ENCODE data around the gene CD200R1. TPM values are rescaled to one million over a fixed set of nuclear protein-coding genes. Genes with fewer than 3 reads are reported as not detected.

Gene CD200R1
- total and polyA plus RNA-seq, 2 donors (not counting 1 experiment from before 2014, with no cell fraction given): 0.17 to 1.1 TPM

- Histone ChIP-seq H3K27me3 (ENCODE audit: control insufficient read depth, insufficient read depth, low read length) (no peaks in the 10 kb centered on the region), H3K4me1 (ENCODE audit: control insufficient read depth, extremely low read depth, insufficient read depth, low read length) (peaks cover 5% of the 10 kb centered on the region)
These were observed 2.0 kb upstream of the CD200R1 start for GRCh38 chr3:112976953-112977352.

DNA sequence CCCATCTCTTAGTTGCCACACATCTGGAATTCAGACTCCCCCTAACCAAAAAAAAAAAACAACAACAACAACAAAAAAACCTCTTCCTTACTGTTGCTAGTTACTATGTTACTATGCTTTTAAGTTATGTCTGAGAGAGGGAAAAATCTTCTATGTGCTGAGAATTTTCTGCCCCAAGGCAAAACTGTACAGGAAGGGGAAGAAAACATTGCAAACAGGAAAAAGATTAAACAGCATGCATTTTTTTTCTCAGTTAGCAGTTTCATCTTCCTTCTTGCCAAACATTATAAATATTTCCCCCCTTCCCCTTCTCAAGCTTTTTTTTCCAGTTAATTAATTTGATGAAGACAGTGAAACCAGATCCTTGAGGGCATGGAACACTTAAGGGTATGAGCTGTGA, 1.1 kb upstream of the CD200R1 start:
- no peak overlapping the region for H3K9ac ChIP-seq (ENCODE audit: insufficient read depth, low read length)
- no peak overlapping the region for H3K27ac ChIP-seq (ENCODE audit: insufficient read depth, low read length)
- no peaks in the 10 kb centered on the region for H3K36me3 ChIP-seq (ENCODE audit: control insufficient read depth, insufficient read depth, low read length)
- H2AFZ ChIP-seq (ENCODE audit: low read length): no peak overlapping the region
- no peaks in the 10 kb centered on the region for H3K9me3 ChIP-seq (ENCODE audit: control insufficient read depth, insufficient read depth, low read depth, low read length)
- DNase-seq (ENCODE audit: low read depth in 2 of 2): no peak
- no peaks in the 10 kb centered on the region for H3K79me2 ChIP-seq (ENCODE audit: control insufficient read depth, insufficient read depth, low read length)
- no peak overlapping the region for H3K4me2 ChIP-seq (ENCODE audit: extremely low read depth, insufficient read depth, low read length)
- H3K4me3 ChIP-seq (replicated peaks in 1 of 4; ENCODE audit: control extremely low read depth in 1 of 4, insufficient read depth in 1 of 4, low read depth in 3 of 4, low read length in 4 of 4): no peak overlapping the region
- H3K4me1 ChIP-seq (ENCODE audit: control insufficient read depth, extremely low read depth, insufficient read depth, low read length): peaks cover 5% of the 10 kb centered on the region
- no peak for TF ChIP-seq EZH2 (IDR thresholded peaks at IDR 0.05; ENCODE audit: low read length, missing control alignments)
- TF ChIP-seq, protein P1, sequence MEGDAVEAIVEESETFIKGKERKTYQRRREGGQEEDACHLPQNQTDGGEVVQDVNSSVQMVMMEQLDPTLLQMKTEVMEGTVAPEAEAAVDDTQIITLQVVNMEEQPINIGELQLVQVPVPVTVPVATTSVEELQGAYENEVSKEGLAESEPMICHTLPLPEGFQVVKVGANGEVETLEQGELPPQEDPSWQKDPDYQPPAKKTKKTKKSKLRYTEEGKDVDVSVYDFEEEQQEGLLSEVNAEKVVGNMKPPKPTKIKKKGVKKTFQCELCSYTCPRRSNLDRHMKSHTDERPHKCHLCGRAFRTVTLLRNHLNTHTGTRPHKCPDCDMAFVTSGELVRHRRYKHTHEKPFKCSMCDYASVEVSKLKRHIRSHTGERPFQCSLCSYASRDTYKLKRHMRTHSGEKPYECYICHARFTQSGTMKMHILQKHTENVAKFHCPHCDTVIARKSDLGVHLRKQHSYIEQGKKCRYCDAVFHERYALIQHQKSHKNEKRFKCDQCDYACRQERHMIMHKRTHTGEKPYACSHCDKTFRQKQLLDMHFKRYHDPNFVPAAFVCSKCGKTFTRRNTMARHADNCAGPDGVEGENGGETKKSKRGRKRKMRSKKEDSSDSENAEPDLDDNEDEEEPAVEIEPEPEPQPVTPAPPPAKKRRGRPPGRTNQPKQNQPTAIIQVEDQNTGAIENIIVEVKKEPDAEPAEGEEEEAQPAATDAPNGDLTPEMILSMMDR (conservative IDR thresholded peaks at IDR 0.05 in 1 of 2, IDR thresholded peaks at IDR 0.05 in 1 of 2; ENCODE audit: low read depth in 1 of 2, low read length in 2 of 2): no peak
- no peaks in the 10 kb centered on the region for H3K27me3 ChIP-seq (ENCODE audit: control insufficient read depth, insufficient read depth, low read length)
- no peaks in the 10 kb centered on the region for H4K20me1 ChIP-seq (ENCODE audit: control insufficient read depth, extremely low read depth, insufficient read depth, low read length)

More at GRCh38 chr3:112976953-112977352, 2.0 kb upstream of the CD200R1 start:
- Histone ChIP-seq H3K4me3 (replicated peaks in 1 of 4; ENCODE audit: control extremely low read depth in 1 of 4, insufficient read depth in 1 of 4, low read depth in 3 of 4, low read length in 4 of 4) (no peak overlapping the region), H4K20me1 (ENCODE audit: control insufficient read depth, extremely low read depth, insufficient read depth, low read length) (no peaks in the 10 kb centered on the region), H2AFZ (ENCODE audit: low read length) (no peak overlapping the region), H3K36me3 (ENCODE audit: control insufficient read depth, insufficient read depth, low read length) (no peaks in the 10 kb centered on the region), H3K4me2 (ENCODE audit: extremely low read depth, insufficient read depth, low read length) (no peak overlapping the region), H3K79me2 (ENCODE audit: control insufficient read depth, insufficient read depth, low read length) (no peaks in the 10 kb centered on the region), H3K9me3 (ENCODE audit: control insufficient read depth, insufficient read depth, low read depth, low read length) (no peaks in the 10 kb centered on the region), H3K9ac (ENCODE audit: insufficient read depth, low read length) (no peak overlapping the region), H3K27ac (ENCODE audit: insufficient read depth, low read length) (no peak overlapping the region)
- TF ChIP-seq, protein P1 (conservative IDR thresholded peaks at IDR 0.05 in 1 of 2, IDR thresholded peaks at IDR 0.05 in 1 of 2; ENCODE audit: low read depth in 1 of 2, low read length in 2 of 2): no peak
- no peak for DNase-seq (ENCODE audit: low read depth in 2 of 2)

DNA sequence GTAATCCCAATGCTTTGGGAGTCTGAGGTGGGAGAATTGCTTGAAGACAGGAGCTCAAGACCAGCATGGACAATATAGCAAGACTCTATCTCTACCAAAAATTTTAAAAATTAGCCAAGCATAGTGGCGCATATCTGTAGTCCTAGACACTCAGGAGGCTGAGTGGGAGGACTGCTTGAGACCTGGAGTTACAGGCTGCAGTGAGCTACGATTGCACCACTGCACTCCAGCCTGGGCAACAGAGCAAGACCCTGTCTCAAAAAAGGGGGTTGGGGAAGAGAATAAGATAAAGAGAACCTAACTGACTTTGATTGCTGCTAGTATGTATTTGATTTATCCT, 755 bp downstream of the CD200R1 start:
- TF ChIP-seq EZH2 (IDR thresholded peaks at IDR 0.05; ENCODE audit: low read length, missing control alignments): no peak
- Histone ChIP-seq H2AFZ (ENCODE audit: low read length) (no peak overlapping the region), H3K27ac (ENCODE audit: insufficient read depth, low read length) (no peak overlapping the region), H4K20me1 (ENCODE audit: control insufficient read depth, extremely low read depth, insufficient read depth, low read length) (no peaks in the 10 kb centered on the region), H3K79me2 (ENCODE audit: control insufficient read depth, insufficient read depth, low read length) (no peaks in the 10 kb centered on the region), H3K9ac (ENCODE audit: insufficient read depth, low read length) (no peak overlapping the region), H3K4me1 (ENCODE audit: control insufficient read depth, extremely low read depth, insufficient read depth, low read length) (no peaks in the 10 kb centered on the region), H3K36me3 (ENCODE audit: control insufficient read depth, insufficient read depth, low read length) (no peaks in the 10 kb centered on the region), H3K4me2 (ENCODE audit: extremely low read depth, insufficient read depth, low read length) (no peak overlapping the region), H3K4me3 (replicated peaks in 1 of 4; ENCODE audit: control extremely low read depth in 1 of 4, insufficient read depth in 1 of 4, low read depth in 3 of 4, low read length in 4 of 4) (no peak overlapping the region), H3K9me3 (ENCODE audit: control insufficient read depth, insufficient read depth, low read depth, low read length) (no peaks in the 10 kb centered on the region), H3K27me3 (ENCODE audit: control insufficient read depth, insufficient read depth, low read length) (no peaks in the 10 kb centered on the region)
- no peak for DNase-seq (ENCODE audit: low read depth in 2 of 2)
